Measurements from ENCODE around the gene NDUFAF7.
"Not testable (repeated sequence)": the region's sequence is repeated elsewhere in the genome, so short reads cannot be mapped to it uniquely, and the experiment has no call there.

NDUFAF7 gene

GRCh38 chr2:37215250-37215649 is 16.2 kb upstream of the NDUFAF7 start:
- DNase-seq, result no peak

GRCh38 chr2:37219046-37219445 is 12.4 kb upstream of the NDUFAF7 start:
- DNase-seq, result no peak

- no peak for DNase-seq
Measured at GRCh38 chr2:37223131-37223530, 8.3 kb upstream of the NDUFAF7 start.

- DNase-seq, result no peak
Measured at GRCh38 chr2:37224063-37224462, 7.4 kb upstream of the NDUFAF7 start.

GRCh38 chr2:37225129-37225528 is 6.3 kb upstream of the NDUFAF7 start:
- not testable (repeated sequence) for DNase-seq

GRCh38 chr2:37226863-37227262 is 4.6 kb upstream of the NDUFAF7 start:
- DNase-seq, result no peak

- DNase-seq, result no peak
Measured at GRCh38 chr2:37228788-37229187, 2.7 kb upstream of the NDUFAF7 start.

GRCh38 chr2:37230581-37230980 is 877 bp upstream of the NDUFAF7 start:
- DNase-seq, result no peak

- DNase-seq, result no peak
Measured at GRCh38 chr2:37232131-37232933, 874 bp downstream of the NDUFAF7 start.

- DNase-seq, result no peak
Measured at GRCh38 chr2:37243435-37243834, 12.0 kb downstream of the NDUFAF7 start.

- DNase-seq, result no peak
Measured at GRCh38 chr2:37244017-37244416, 12.6 kb downstream of the NDUFAF7 start.

GRCh38 chr2:37244755-37245154 is 13.3 kb downstream of the NDUFAF7 start:
- no peak for DNase-seq

- no peak for DNase-seq
Measured at GRCh38 chr2:37246205-37246604, 14.7 kb downstream of the NDUFAF7 start.

- no peak for DNase-seq
Measured at GRCh38 chr2:37250869-37251740, 19.6 kb downstream of the NDUFAF7 start.

GRCh38 chr2:37262522-37262921 is 31.1 kb downstream of the NDUFAF7 start:
- DNase-seq, result no peak

- DNase-seq, result no peak
Measured at GRCh38 chr2:37263839-37264238, 32.4 kb downstream of the NDUFAF7 start.

- no peak for DNase-seq
Measured at GRCh38 chr2:37267685-37268084, 36.2 kb downstream of the NDUFAF7 start.

- no peak for DNase-seq
Measured at GRCh38 chr2:37268111-37268510, 36.7 kb downstream of the NDUFAF7 start.

- no peak for DNase-seq
Measured at GRCh38 chr2:37271376-37272067, 40.1 kb downstream of the NDUFAF7 start.

GRCh38 chr2:37274359-37274965 is 43.0 kb downstream of the NDUFAF7 start:
- DNase-seq, result no peak

GRCh38 chr2:37276291-37276690 is 44.8 kb downstream of the NDUFAF7 start:
- no peak for DNase-seq

GRCh38 chr2:37281916-37282315 is 50.5 kb downstream of the NDUFAF7 start:
- no peak for DNase-seq

GRCh38 chr2:37282746-37283145 is 51.3 kb downstream of the NDUFAF7 start:
- DNase-seq, result no peak
